IMR-90 (cell line): ENCODE data around the gene PRR16. TPM values are rescaled to one million over a fixed set of nuclear protein-coding genes. Genes with fewer than 3 reads are reported as not detected.

Experiments
- ATAC-seq: fragments of 200-7000 bp; cut with Tn5 transposase; 2 replicates; pipeline ENCODE4 v1.9.1; 2020; ENCODE audit warnings: low read depth, mild to moderate bottlenecking, moderate library complexity
- BruUV-seq: library from RNA; stranded (reverse); fragments of 400-500 nt; replicated peaks from 2 replicates; lab custom pipeline; 2021; lab: Mats Ljungman, UMichigan
- CTCF ChIA-PET: fragments of 300-600 bp; formaldehyde crosslinking; extraction: SDS; loops from one replicate; lab custom pipeline; 2021; ENCODE audit warnings: antibody characterized with exemption; lab: Yijun Ruan, JAX
- POLR2A ChIA-PET: fragments of 300-600 bp; sonication (Branson Sonifier 250); formaldehyde crosslinking; loops from one replicate; lab custom pipeline; 2022; ENCODE audit warnings: antibody characterized with exemption; ENCODE audit not compliant: unreplicated experiment; lab: Charles Lee
- DNase-seq: peaks from one replicate; pipeline ENCODE4 v3.0.0; 2013
- H2AFZ ChIP-seq: replicated peaks from 2 replicates; pipeline ENCODE3; 2013; ENCODE audit warnings: low read length, mild to moderate bottlenecking; ENCODE audit not compliant: poor library complexity
- H2AK5ac ChIP-seq: 2 replicates; pipeline ENCODE4 v1.6.1; 2013; ENCODE audit warnings: low read depth, low read length, inconsistent platforms
- H2AK9ac ChIP-seq: replicated peaks from 2 replicates; pipeline ENCODE3; 2013; ENCODE audit warnings: mild to moderate bottlenecking, low read depth, low read length, moderate library complexity; ENCODE audit not compliant: poor library complexity
- H2BK120ac ChIP-seq: 2 replicates; pipeline ENCODE4 v1.6.1; 2013; ENCODE audit warnings: low read depth, low read length, inconsistent platforms
- H2BK15ac ChIP-seq: 3 replicates; pipeline ENCODE4 v1.6.1; 2013; ENCODE audit warnings: low read depth, low read length, inconsistent platforms
- H2BK20ac ChIP-seq: 2 replicates; pipeline ENCODE4 v1.6.1; 2013; ENCODE audit warnings: low read depth, mild to moderate bottlenecking, inconsistent platforms, low read length, moderate library complexity
- H2BK5ac ChIP-seq: 2 replicates; pipeline ENCODE4 v1.6.1; 2013; ENCODE audit warnings: mild to moderate bottlenecking, low read depth, low read length, inconsistent platforms; ENCODE audit not compliant: poor library complexity, severe bottlenecking
- H3K14ac ChIP-seq: replicated peaks from 2 replicates; pipeline ENCODE4 v1.6.1; 2013; ENCODE audit warnings: low read depth, low read length, inconsistent platforms
- H3K18ac ChIP-seq: 2 replicates; pipeline ENCODE4 v1.6.1; 2013; ENCODE audit warnings: low read depth, low read length, control low read depth
- H3K23ac ChIP-seq: 2 replicates; pipeline ENCODE4 v1.6.1; 2013; ENCODE audit warnings: low read depth, low read length, inconsistent platforms
- H3K27ac ChIP-seq: 2 replicates; pipeline ENCODE4 v1.5.1; 2013; ENCODE audit warnings: mild to moderate bottlenecking, control low read depth, low read length; ENCODE audit not compliant: insufficient read depth
- H3K27me3 ChIP-seq: 2 replicates; pipeline ENCODE4 v1.6.1; 2013; ENCODE audit warnings: low read length; ENCODE audit not compliant: control insufficient read depth, insufficient read depth
- H3K36me3 ChIP-seq: 2 replicates; pipeline ENCODE4 v1.6.1; 2013; ENCODE audit warnings: low read length, mixed read lengths; ENCODE audit not compliant: control insufficient read depth, insufficient read depth
- H3K4ac ChIP-seq: 2 replicates; pipeline ENCODE4 v1.6.1; 2013; ENCODE audit warnings: low read depth, low read length, inconsistent platforms
- H3K4me1 ChIP-seq: 2 replicates; pipeline ENCODE4 v1.6.1; 2013; ENCODE audit warnings: low read length, mixed read lengths; ENCODE audit not compliant: control insufficient read depth, insufficient read depth
- H3K4me2 ChIP-seq: 2 replicates; pipeline ENCODE4 v1.6.1; 2013; ENCODE audit warnings: low read depth, mild to moderate bottlenecking, control low read depth, low read length, moderate library complexity
- H3K4me3 ChIP-seq: 2 replicates; pipeline ENCODE4 v1.5.1; 2013; ENCODE audit warnings: low read depth, mild to moderate bottlenecking, control low read depth, low read length, moderate library complexity; ENCODE audit not compliant: insufficient read depth
- H3K56ac ChIP-seq: 2 replicates; pipeline ENCODE4 v1.6.1; 2013; ENCODE audit warnings: low read length, inconsistent platforms; ENCODE audit not compliant: insufficient read depth; ENCODE audit errors: extremely low read depth
- H3K79me1 ChIP-seq, 2 experiments: 2 replicates each; pipeline ENCODE4 v1.6.1; 2013; ENCODE audit warnings: low read length in 2 of 2, inconsistent platforms in 1 of 2, low read depth in 1 of 2
- H3K9ac ChIP-seq: 2 replicates; pipeline ENCODE4 v1.6.1; 2013; ENCODE audit warnings: low read depth, low read length, control low read depth
- H3K9me1 ChIP-seq: 2 replicates; pipeline ENCODE4 v1.6.1; 2013; ENCODE audit warnings: low read length, inconsistent platforms; ENCODE audit not compliant: insufficient read depth
- H3K9me3 ChIP-seq: 2 replicates; pipeline ENCODE4 v1.6.1; 2013; ENCODE audit warnings: low read length; ENCODE audit not compliant: control insufficient read depth, insufficient read depth
- H4K20me1 ChIP-seq: 2 replicates; pipeline ENCODE4 v1.6.1; 2013; ENCODE audit warnings: low read length, inconsistent platforms; ENCODE audit not compliant: insufficient read depth
- H4K5ac ChIP-seq: 2 replicates; pipeline ENCODE4 v1.6.1; 2013; ENCODE audit warnings: mild to moderate bottlenecking, low read depth, low read length, control low read depth
- H4K8ac ChIP-seq, 2 experiments: 2 replicates each; pipeline ENCODE4 v1.6.1; 2013; ENCODE audit warnings: low read depth in 2 of 2, low read length in 2 of 2, control low read depth in 1 of 2, inconsistent platforms in 1 of 2
- H4K91ac ChIP-seq: 2 replicates; pipeline ENCODE4 v1.6.1; 2013; ENCODE audit warnings: low read depth, low read length, inconsistent platforms; ENCODE audit not compliant: insufficient read depth
- BHLHE40 ChIP-seq: fragments of 150-350 bp; IDR thresholded peaks from 2 replicates; pipeline ENCODE4 v1.6.1; 2016; ENCODE audit warnings: mild to moderate bottlenecking, low read depth, low read length
- CEBPB ChIP-seq: IDR thresholded peaks from 2 replicates; pipeline ENCODE4 v1.6.1; 2012; ENCODE audit warnings: low read depth, low read length, improper control_type of control experiment
- CHD1 ChIP-seq: IDR thresholded peaks from 2 replicates; pipeline ENCODE4 v1.6.1; 2012; ENCODE audit warnings: low read depth, low read length, improper control_type of control experiment
- CTCF ChIP-seq: conservative IDR thresholded peaks from 2 replicates; pipeline ENCODE4 v1.5.1; 2012; ENCODE audit warnings: mild to moderate bottlenecking, low read depth, low read length, improper control_type of control experiment
- ELK1 ChIP-seq: fragments of 150-350 bp; IDR thresholded peaks from 2 replicates; pipeline ENCODE4 v1.6.1; 2016; ENCODE audit warnings: low read depth, mild to moderate bottlenecking, low read length, moderate library complexity, borderline replicate concordance
- FOS ChIP-seq: fragments of 150-350 bp; IDR thresholded peaks from 2 replicates; pipeline ENCODE4 v1.6.1; 2016; ENCODE audit warnings: low read depth, low read length
- MAFK ChIP-seq: IDR thresholded peaks from 2 replicates; pipeline ENCODE4 v1.6.1; 2012; ENCODE audit warnings: low read depth, low read length, improper control_type of control experiment
- MAZ ChIP-seq: IDR thresholded peaks from 2 replicates; pipeline ENCODE4 v1.6.1; 2012; ENCODE audit warnings: low read depth, mild to moderate bottlenecking, low read length, improper control_type of control experiment, moderate library complexity, borderline replicate concordance
- MXI1 ChIP-seq: IDR thresholded peaks from 2 replicates; pipeline ENCODE4 v1.6.1; 2012; ENCODE audit warnings: low read depth, mild to moderate bottlenecking, low read length, moderate library complexity, borderline replicate concordance
- NFE2L2 ChIP-seq: fragments of 150-350 bp; IDR thresholded peaks from 2 replicates; pipeline ENCODE4 v1.6.1; 2016; ENCODE audit warnings: low read depth, mild to moderate bottlenecking, low read length
- POLR2A ChIP-seq: IDR thresholded peaks from 2 replicates; pipeline ENCODE4 v1.6.1; 2012; ENCODE audit warnings: mild to moderate bottlenecking, low read depth, low read length
- RAD21 ChIP-seq: IDR thresholded peaks from 2 replicates; pipeline ENCODE4 v1.6.1; 2012; ENCODE audit warnings: low read length, improper control_type of control experiment
- RCOR1 ChIP-seq: IDR thresholded peaks from 2 replicates; pipeline ENCODE4 v1.6.1; 2012; ENCODE audit warnings: mild to moderate bottlenecking, low read length, improper control_type of control experiment; ENCODE audit not compliant: insufficient replicate concordance
- RFX5 ChIP-seq: IDR thresholded peaks from 2 replicates; pipeline ENCODE4 v1.8.0; 2012; ENCODE audit warnings: low read depth, mild to moderate bottlenecking, low read length, moderate library complexity
- SMC3 ChIP-seq: fragments of 150-350 bp; IDR thresholded peaks from 2 replicates; pipeline ENCODE4 v1.6.1; 2016; ENCODE audit warnings: low read depth, mild to moderate bottlenecking, antibody characterized with exemption, low read length, moderate library complexity
- USF2 ChIP-seq: fragments of 150-350 bp; IDR thresholded peaks from 2 replicates; pipeline ENCODE4 v1.6.1; 2017; ENCODE audit warnings: mild to moderate bottlenecking, antibody characterized with exemption, low read length, low read depth
- dilution Hi-C: fragments of 300-500 bp; cut with HindIII; formaldehyde crosslinking; loops from one replicate; pipeline ENCODE4 v1.14.3; 2018; ENCODE audit warnings: low sequenced_read_pairs; ENCODE audit not compliant: unreplicated experiment
- in situ Hi-C: fragments of 300-500 bp; cut with MboI; formaldehyde crosslinking; loops from 3 replicates; pipeline ENCODE4 v1.14.3; 2019; ENCODE audit warnings: low sequenced_read_pairs, inconsistent platforms, mixed read lengths
- intact Hi-C: fragments of 100-400 bp; cut with micrococcal nuclease; formaldehyde crosslinking; loops from 2 replicates; pipeline ENCODE4 v1.10.0; 2022
- polyA plus RNA-seq, 3 experiments: library from polyadenylated mRNA; depleted of rRNA; stranded (reverse); fragments of >200 nt; gene quantifications; 2 replicates each; pipeline ENCODE4 v1.2.3, GENCODE V29; 2012; ENCODE audit warnings: low replicate concordance in 1 of 3
- total RNA-seq: library from RNA; depleted of rRNA; stranded (reverse); fragments of >200 nt; gene quantifications from 2 replicates; pipeline ENCODE4 v1.2.3, GENCODE V29; 2012

Gene PRR16
- total and polyA plus RNA-seq, 2 of the 4 experiments (the other 2 are of a cell fraction) = 9.9 to 45.2 TPM

GRCh38 chr5:120706877-120707276 is 242.8 kb downstream of the PRR16 start:
- H3K56ac ChIP-seq = no peak overlapping the region
- TF ChIP-seq SMC3 (no peak), ELK1 (no peak), RCOR1 (no peak), MXI1 (no peak), RFX5 (no peak), USF2 (no peak), MAFK (no peak), CTCF (no peak), BHLHE40 (no peak), MAZ (no peak), FOS (no peak), CHD1 (no peak), NFE2L2 (no peak), RAD21 (no peak), POLR2A (no peak), CEBPB (no peak)
- H2AFZ ChIP-seq = no peak overlapping the region
- no peak overlapping the region for H3K23ac ChIP-seq
- no peak overlapping the region for H2BK15ac ChIP-seq
- H3K18ac ChIP-seq = no peak overlapping the region
- H4K20me1 ChIP-seq = no peaks in the 10 kb centered on the region
- no peak overlapping the region for H3K14ac ChIP-seq
- no peak overlapping the region for H4K8ac ChIP-seq
- H3K4ac ChIP-seq = no peak overlapping the region
- no peak overlapping the region for H3K9ac ChIP-seq
- in situ Hi-C loops = no loop called here
- H2AK9ac ChIP-seq = no peak overlapping the region
- no peak overlapping the region for H4K5ac ChIP-seq
- dilution Hi-C loops = no loop called here
- no peak overlapping the region for H3K4me3 ChIP-seq
- ChIA-PET POLR2A (no interaction called here), CTCF (no interaction called here)
- no peak overlapping the region for H2BK5ac ChIP-seq
- no peak overlapping the region for H2BK120ac ChIP-seq
- H3K9me1 ChIP-seq = no peaks in the 10 kb centered on the region
- no peaks in the 10 kb centered on the region for H3K4me1 ChIP-seq
- H3K79me1 ChIP-seq = no peaks in the 10 kb centered on the region
- no peak overlapping the region for H4K91ac ChIP-seq
- no peaks in the 10 kb centered on the region for H3K27me3 ChIP-seq
- BruUV-seq = no TSS peak
- ATAC-seq = no peak
- H3K9me3 ChIP-seq = no peaks in the 10 kb centered on the region
- no peak overlapping the region for H2AK5ac ChIP-seq
- H3K27ac ChIP-seq = no peak overlapping the region
- no peak overlapping the region for H3K4me2 ChIP-seq
- DNase-seq = no peak
- intact Hi-C loops = no loop called here
- H3K36me3 ChIP-seq = no peaks in the 10 kb centered on the region
- H2BK20ac ChIP-seq = no peak overlapping the region
